ENCODE data around the gene AMN1. TPM values are rescaled to one million over a fixed set of nuclear protein-coding genes. Genes with fewer than 3 reads are reported as not detected.
"Not testable (repeated sequence)": the region's sequence is repeated elsewhere in the genome, so short reads cannot be mapped to it uniquely, and the experiment has no call there.

The AMN1 gene
- total and polyA plus RNA-seq, 2 donors (not counting 1 experiment from before 2014, with no cell fraction given) = 9.1 to 10.4 TPM

DNA sequence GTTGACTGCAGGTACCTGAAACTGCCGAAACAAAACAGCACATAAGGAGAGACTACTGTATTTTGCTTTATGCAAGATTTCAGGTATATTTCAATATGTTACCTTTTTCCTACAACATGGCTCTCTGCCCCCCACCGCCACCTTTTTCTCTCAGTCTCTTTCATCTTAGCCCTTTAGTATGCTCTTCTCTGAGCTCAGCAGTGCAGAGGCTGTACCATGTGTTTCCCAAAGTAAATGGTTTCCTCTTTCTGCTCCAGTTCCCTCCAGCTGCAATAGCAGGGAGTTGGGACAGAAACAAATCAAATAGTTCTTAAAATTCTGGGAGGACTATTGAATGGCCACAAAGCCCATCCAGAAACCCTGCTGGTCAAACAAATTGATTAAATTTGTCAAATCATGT is 4.3 kb downstream of the AMN1 start:
- no peaks in the 10 kb centered on the region for H3K36me3 ChIP-seq (ENCODE audit: control insufficient read depth, insufficient read depth, low read length)
- H3K27ac ChIP-seq (ENCODE audit: insufficient read depth, low read length) = no peak overlapping the region
- no peaks in the 10 kb centered on the region for H4K20me1 ChIP-seq (ENCODE audit: control insufficient read depth, extremely low read depth, insufficient read depth, low read length)
- no peak overlapping the region for H3K4me2 ChIP-seq (ENCODE audit: extremely low read depth, insufficient read depth, low read length)
- no peak for DNase-seq (ENCODE audit: low read depth in 2 of 2)
- no peaks in the 10 kb centered on the region for H3K27me3 ChIP-seq (ENCODE audit: control insufficient read depth, insufficient read depth, low read length)
- no peak overlapping the region for H3K9ac ChIP-seq (ENCODE audit: insufficient read depth, low read length)
- TF ChIP-seq EZH2 (IDR thresholded peaks at IDR 0.05; ENCODE audit: low read length, missing control alignments) = no peak
- TF ChIP-seq, protein P1, sequence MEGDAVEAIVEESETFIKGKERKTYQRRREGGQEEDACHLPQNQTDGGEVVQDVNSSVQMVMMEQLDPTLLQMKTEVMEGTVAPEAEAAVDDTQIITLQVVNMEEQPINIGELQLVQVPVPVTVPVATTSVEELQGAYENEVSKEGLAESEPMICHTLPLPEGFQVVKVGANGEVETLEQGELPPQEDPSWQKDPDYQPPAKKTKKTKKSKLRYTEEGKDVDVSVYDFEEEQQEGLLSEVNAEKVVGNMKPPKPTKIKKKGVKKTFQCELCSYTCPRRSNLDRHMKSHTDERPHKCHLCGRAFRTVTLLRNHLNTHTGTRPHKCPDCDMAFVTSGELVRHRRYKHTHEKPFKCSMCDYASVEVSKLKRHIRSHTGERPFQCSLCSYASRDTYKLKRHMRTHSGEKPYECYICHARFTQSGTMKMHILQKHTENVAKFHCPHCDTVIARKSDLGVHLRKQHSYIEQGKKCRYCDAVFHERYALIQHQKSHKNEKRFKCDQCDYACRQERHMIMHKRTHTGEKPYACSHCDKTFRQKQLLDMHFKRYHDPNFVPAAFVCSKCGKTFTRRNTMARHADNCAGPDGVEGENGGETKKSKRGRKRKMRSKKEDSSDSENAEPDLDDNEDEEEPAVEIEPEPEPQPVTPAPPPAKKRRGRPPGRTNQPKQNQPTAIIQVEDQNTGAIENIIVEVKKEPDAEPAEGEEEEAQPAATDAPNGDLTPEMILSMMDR (conservative IDR thresholded peaks at IDR 0.05 in 1 of 2, IDR thresholded peaks at IDR 0.05 in 1 of 2; ENCODE audit: low read depth in 1 of 2, low read length in 2 of 2) = no peak
- no peaks in the 10 kb centered on the region for H3K4me1 ChIP-seq (ENCODE audit: control insufficient read depth, extremely low read depth, insufficient read depth, low read length)
- H3K9me3 ChIP-seq (ENCODE audit: control insufficient read depth, insufficient read depth, low read depth, low read length) = no peaks in the 10 kb centered on the region
- no peaks in the 10 kb centered on the region for H3K79me2 ChIP-seq (ENCODE audit: control insufficient read depth, insufficient read depth, low read length)
- no peak overlapping the region for H3K4me3 ChIP-seq (replicated peaks in 1 of 4; ENCODE audit: control extremely low read depth in 1 of 4, insufficient read depth in 1 of 4, low read depth in 3 of 4, low read length in 4 of 4)
- H2AFZ ChIP-seq (ENCODE audit: low read length) = no peak overlapping the region

DNA sequence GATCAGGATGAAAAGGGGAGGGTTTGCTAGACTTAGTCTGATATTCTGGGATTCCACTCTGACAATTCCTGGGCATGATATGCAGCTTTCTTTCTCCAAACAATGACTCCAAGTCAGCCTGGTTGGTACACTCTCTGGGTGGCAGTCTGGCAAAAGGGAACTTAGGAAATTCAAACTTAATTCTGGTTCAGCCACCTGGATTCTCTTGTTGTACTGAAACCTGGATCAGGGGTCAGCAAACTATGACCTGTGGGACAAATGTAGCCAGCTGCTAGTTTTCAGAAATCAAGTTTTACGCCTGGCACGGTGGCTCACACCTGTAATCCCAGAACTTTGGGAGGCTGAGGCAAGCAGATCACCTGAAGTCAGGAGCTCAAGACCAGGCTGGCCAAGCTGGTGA is 6.2 kb downstream of the AMN1 start:
- Histone ChIP-seq H3K27ac (ENCODE audit: insufficient read depth, low read length) (no peak overlapping the region), H3K9me3 (ENCODE audit: control insufficient read depth, insufficient read depth, low read depth, low read length) (no peaks in the 10 kb centered on the region), H3K79me2 (ENCODE audit: control insufficient read depth, insufficient read depth, low read length) (no peaks in the 10 kb centered on the region), H3K27me3 (ENCODE audit: control insufficient read depth, insufficient read depth, low read length) (no peaks in the 10 kb centered on the region), H4K20me1 (ENCODE audit: control insufficient read depth, extremely low read depth, insufficient read depth, low read length) (no peaks in the 10 kb centered on the region), H3K36me3 (ENCODE audit: control insufficient read depth, insufficient read depth, low read length) (no peaks in the 10 kb centered on the region), H3K4me3 (replicated peaks in 1 of 4; ENCODE audit: control extremely low read depth in 1 of 4, insufficient read depth in 1 of 4, low read depth in 3 of 4, low read length in 4 of 4) (no peak overlapping the region), H2AFZ (ENCODE audit: low read length) (no peak overlapping the region), H3K9ac (ENCODE audit: insufficient read depth, low read length) (no peak overlapping the region), H3K4me1 (ENCODE audit: control insufficient read depth, extremely low read depth, insufficient read depth, low read length) (no peaks in the 10 kb centered on the region), H3K4me2 (ENCODE audit: extremely low read depth, insufficient read depth, low read length) (no peak overlapping the region)
- DNase-seq (ENCODE audit: low read depth in 2 of 2) = no peak
- no peak for TF ChIP-seq EZH2 (IDR thresholded peaks at IDR 0.05; ENCODE audit: low read length, missing control alignments)
- TF ChIP-seq, protein P1 (conservative IDR thresholded peaks at IDR 0.05 in 1 of 2, IDR thresholded peaks at IDR 0.05 in 1 of 2; ENCODE audit: low read depth in 1 of 2, low read length in 2 of 2) = no peak

DNA sequence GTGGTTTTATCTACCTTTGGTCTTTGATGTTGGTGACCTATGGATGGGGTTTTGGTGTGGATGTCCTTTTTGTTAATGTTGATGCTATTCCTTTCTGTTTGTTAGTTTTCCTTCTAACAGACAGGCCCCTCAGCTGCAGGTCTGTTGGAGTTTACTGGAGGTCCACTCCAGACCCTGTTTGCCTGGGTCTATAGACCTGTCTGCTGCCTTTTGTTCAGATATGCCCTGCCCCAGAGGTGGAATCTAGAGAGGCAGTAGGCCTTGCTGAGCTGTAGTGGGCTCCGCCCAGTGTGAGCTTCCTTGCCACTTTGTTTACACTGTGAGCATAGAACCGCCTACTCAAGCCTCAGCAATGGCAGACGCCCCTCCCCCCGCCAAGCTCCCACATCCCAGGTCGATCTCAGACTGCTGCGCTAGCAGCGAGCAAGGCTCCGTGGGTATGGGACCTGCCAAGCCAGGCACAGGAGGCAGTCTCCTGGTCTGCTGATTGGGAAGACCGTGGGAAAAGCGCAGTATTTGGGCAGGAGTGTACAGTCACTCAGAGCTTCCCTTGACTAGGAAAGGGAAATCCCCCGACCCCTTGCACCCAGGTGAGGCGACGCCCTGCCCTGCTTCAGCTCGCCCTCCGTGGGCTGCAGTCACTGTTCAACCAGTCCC is 10.2 kb downstream of the AMN1 start:
- not testable (repeated sequence) for H3K9me3 ChIP-seq (ENCODE audit: control insufficient read depth, insufficient read depth, low read depth, low read length); H4K20me1 ChIP-seq (ENCODE audit: control insufficient read depth, extremely low read depth, insufficient read depth, low read length); H3K27ac ChIP-seq (ENCODE audit: insufficient read depth, low read length); H3K79me2 ChIP-seq (ENCODE audit: control insufficient read depth, insufficient read depth, low read length); H2AFZ ChIP-seq (ENCODE audit: low read length); H3K9ac ChIP-seq (ENCODE audit: insufficient read depth, low read length); H3K36me3 ChIP-seq (ENCODE audit: control insufficient read depth, insufficient read depth, low read length); H3K4me3 ChIP-seq (replicated peaks in 1 of 4; ENCODE audit: control extremely low read depth in 1 of 4, insufficient read depth in 1 of 4, low read depth in 3 of 4, low read length in 4 of 4); DNase-seq (ENCODE audit: low read depth in 2 of 2); H3K27me3 ChIP-seq (ENCODE audit: control insufficient read depth, insufficient read depth, low read length); H3K4me1 ChIP-seq (ENCODE audit: control insufficient read depth, extremely low read depth, insufficient read depth, low read length); H3K4me2 ChIP-seq (ENCODE audit: extremely low read depth, insufficient read depth, low read length)

DNA sequence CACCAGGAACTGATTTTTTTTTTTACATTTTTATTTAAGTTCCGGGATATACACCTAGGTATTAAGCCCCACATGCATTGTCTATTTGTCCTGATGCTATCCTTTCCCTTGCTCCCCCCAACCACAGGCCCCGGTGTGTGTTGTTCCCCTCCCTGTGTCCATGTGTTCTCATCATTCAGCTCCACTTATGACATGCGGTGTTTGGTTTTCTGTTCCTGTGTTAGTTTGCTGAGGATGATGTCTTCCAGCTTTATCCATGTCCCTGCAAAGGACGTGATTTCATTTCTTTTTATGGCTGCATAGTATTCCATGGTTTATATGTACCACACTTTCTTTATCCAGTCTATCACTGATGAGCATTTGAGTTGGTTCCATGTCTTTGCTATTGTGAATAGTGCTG is 11.8 kb downstream of the AMN1 start:
- H3K9me3 ChIP-seq (ENCODE audit: control insufficient read depth, insufficient read depth, low read depth, low read length); H3K4me1 ChIP-seq (ENCODE audit: control insufficient read depth, extremely low read depth, insufficient read depth, low read length); DNase-seq (ENCODE audit: low read depth in 2 of 2); H2AFZ ChIP-seq (ENCODE audit: low read length); H3K4me2 ChIP-seq (ENCODE audit: extremely low read depth, insufficient read depth, low read length); H4K20me1 ChIP-seq (ENCODE audit: control insufficient read depth, extremely low read depth, insufficient read depth, low read length); H3K9ac ChIP-seq (ENCODE audit: insufficient read depth, low read length); H3K79me2 ChIP-seq (ENCODE audit: control insufficient read depth, insufficient read depth, low read length); H3K27me3 ChIP-seq (ENCODE audit: control insufficient read depth, insufficient read depth, low read length); H3K27ac ChIP-seq (ENCODE audit: insufficient read depth, low read length); H3K4me3 ChIP-seq (replicated peaks in 1 of 4; ENCODE audit: control extremely low read depth in 1 of 4, insufficient read depth in 1 of 4, low read depth in 3 of 4, low read length in 4 of 4); H3K36me3 ChIP-seq (ENCODE audit: control insufficient read depth, insufficient read depth, low read length): not testable (repeated sequence)
